Body of pancreas (tissue), 4 donors: ENCODE measurements around the gene AGXT2. TPM values are rescaled to one million over a fixed set of nuclear protein-coding genes. Genes with fewer than 3 reads are reported as not detected.
A peak's percentile ranks its signal among the peaks of the same experiment; 100 is the strongest.

Experiments
- ATAC-seq: fragments of 150-250 bp; one replicate; pipeline ENCODE4 v1.9.1; 2016
- DNase-seq, 4 donors: peaks; one replicate each; pipeline ENCODE4 v3.0.0-alpha.2; 2019
- H3K27ac ChIP-seq, 4 donors: fragments of 200-600 bp; sonication (generic); 1 replicate in 3 of 4; 2 replicates in 1 of 4; pipeline versions ENCODE4 v1.5.1 to v1.6.1; 2016 to 2019; ENCODE audit warnings: mild to moderate bottlenecking in 1 of 4, mixed read lengths in 1 of 4, moderate library complexity in 1 of 4
- H3K27me3 ChIP-seq, 2 donors: fragments of 200-600 bp; sonication (generic); one replicate each; pipeline ENCODE4 v1.6.0; 2016; ENCODE audit warnings: mild to moderate bottlenecking in 1 of 2
- H3K36me3 ChIP-seq, 2 donors: fragments of 200-600 bp; sonication (generic); replicated peaks in 1 of 2; 2 replicates each; pipeline ENCODE4 v1.5.1; 2016; ENCODE audit warnings: low read depth in 2 of 2; ENCODE audit not compliant: insufficient read depth in 1 of 2
- H3K4me1 ChIP-seq: fragments of 200-600 bp; sonication (generic); one replicate; pipeline ENCODE4 v1.6.0; 2016
- H3K4me3 ChIP-seq, 2 donors: fragments of 200-600 bp; sonication (generic); 1 replicate in 1 of 2; 2 replicates in 1 of 2; pipeline ENCODE4 v1.5.1; 2016 to 2019
- H3K9me3 ChIP-seq, 3 donors: fragments of 200-600 bp; sonication (generic); 1 replicate in 2 of 3; 2 replicates in 1 of 3; pipeline ENCODE4 v1.5.1; 2016
- POLR2A ChIP-seq, 3 donors: fragments of 450-650 bp; IDR thresholded peaks; one replicate each; pipeline ENCODE4 v1.6.1; 2016; ENCODE audit warnings: antibody characterized with exemption in 3 of 3, mild to moderate bottlenecking in 2 of 3
- WGBS, 2 donors: methylation state at CpG; one replicate each; pipeline ENCODE4 v1.1.5; 2017; 5-methylcytosine and 5-hydroxymethylcytosine counted together
- intact Hi-C: fragments of 100-400 bp; cut with DNase I; formaldehyde crosslinking; loops from one replicate; pipeline ENCODE4 v1.15.1; 2023
- total RNA-seq, 2 donors: library from RNA; depleted of rRNA; stranded (reverse); fragments of >200 nt; gene quantifications; one replicate each; pipeline ENCODE4 v1.1.0, GENCODE V29; 2016
- TF ChIP-seq, protein P1 (sequence below), 7 experiments: fragments of 450-650 bp in 4 of 7; fragments of 200-600 bp in 3 of 7; sonication (generic) in 3 of 7; IDR thresholded peaks; one replicate each; pipeline ENCODE4 v1.5.1; 2016 to 2019; ENCODE audit warnings: antibody characterized with exemption in 7 of 7

AGXT2 gene
- total RNA-seq, 2 donors from 2014 or later, result not detected

DNA sequence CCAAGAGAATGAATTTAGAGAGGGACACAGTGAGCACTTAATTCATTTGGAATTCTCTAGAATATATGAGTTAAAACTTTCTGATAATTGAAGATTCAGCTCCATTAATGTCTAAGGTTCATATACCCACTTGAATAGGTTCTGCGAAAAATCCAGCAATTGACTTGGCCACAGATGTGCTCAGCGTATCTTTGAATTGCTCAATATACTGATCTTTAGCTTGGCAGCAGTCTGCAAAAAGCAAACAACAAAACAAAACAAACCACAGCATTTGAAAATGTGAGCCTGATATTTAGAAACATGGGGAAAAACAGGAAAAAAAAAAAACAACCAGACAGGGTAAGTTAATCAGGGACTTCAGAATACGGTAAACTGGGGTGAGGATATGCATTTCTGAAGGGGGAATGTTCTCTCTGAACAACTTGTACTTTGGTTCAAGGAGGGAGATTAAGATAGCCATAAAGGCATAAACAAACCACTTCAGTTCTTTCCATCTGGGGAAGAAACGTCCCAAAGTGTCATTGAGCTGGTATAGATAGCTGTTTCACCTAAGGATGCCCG is 21.4 kb downstream of the AGXT2 start:
- peaks cover 20% of the 10 kb centered on the region for H3K4me1 ChIP-seq
- H3K9me3 ChIP-seq, result no peaks in the 10 kb centered on the region
- intact Hi-C loops, result no loop called here
- H3K27me3 ChIP-seq, result no peaks in the 10 kb centered on the region
- no peak overlapping the region for H3K4me3 ChIP-seq
- DNase-seq, result peak in 1 of 4 donors; percentile 7
- no peak overlapping the region for H3K27ac ChIP-seq
- no peaks in the 10 kb centered on the region for H3K36me3 ChIP-seq
- 18 to 23% methylated on average over 5 of the region's 5 CpGs for WGBS, 2 donors
- TF ChIP-seq, protein P1, sequence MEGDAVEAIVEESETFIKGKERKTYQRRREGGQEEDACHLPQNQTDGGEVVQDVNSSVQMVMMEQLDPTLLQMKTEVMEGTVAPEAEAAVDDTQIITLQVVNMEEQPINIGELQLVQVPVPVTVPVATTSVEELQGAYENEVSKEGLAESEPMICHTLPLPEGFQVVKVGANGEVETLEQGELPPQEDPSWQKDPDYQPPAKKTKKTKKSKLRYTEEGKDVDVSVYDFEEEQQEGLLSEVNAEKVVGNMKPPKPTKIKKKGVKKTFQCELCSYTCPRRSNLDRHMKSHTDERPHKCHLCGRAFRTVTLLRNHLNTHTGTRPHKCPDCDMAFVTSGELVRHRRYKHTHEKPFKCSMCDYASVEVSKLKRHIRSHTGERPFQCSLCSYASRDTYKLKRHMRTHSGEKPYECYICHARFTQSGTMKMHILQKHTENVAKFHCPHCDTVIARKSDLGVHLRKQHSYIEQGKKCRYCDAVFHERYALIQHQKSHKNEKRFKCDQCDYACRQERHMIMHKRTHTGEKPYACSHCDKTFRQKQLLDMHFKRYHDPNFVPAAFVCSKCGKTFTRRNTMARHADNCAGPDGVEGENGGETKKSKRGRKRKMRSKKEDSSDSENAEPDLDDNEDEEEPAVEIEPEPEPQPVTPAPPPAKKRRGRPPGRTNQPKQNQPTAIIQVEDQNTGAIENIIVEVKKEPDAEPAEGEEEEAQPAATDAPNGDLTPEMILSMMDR (IDR thresholded peaks at IDR 0.05), result no peak
- no peak for TF ChIP-seq POLR2A (IDR thresholded peaks at IDR 0.05)
- ATAC-seq, result peak; percentile 67

DNA sequence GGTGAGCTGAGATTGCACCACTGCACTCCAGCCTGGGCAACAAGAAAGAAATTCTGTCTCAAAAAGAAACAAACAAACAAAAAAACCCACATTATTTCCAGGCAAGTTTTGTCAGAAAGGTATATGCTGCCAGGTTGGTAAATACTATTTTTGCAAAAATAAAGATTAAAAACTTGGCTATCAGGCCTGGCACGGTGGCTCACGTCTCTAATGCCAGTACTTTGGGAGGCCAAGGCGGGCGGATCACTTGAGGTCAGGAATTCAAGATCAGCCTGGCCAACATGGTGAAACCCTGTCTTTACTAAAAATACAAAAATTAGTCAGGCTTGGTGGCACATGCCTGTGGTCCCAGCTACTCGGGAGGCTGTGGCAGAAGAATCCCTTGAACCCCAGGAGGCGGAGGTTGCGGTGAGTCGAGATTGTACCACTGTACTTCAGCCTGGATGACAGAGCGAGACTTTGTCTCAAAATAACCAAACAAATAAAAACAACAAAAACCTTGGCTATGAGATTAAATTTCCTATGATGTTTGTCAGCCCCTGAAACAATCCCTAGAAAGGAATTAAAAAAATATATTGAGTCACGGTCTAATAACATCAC is 22.7 kb downstream of the AGXT2 start:
- Histone ChIP-seq H3K9me3 (no peaks in the 10 kb centered on the region), H3K36me3 (no peaks in the 10 kb centered on the region), H3K4me1 (peaks cover 20% of the 10 kb centered on the region), H3K27ac (no peak overlapping the region), H3K27me3 (no peaks in the 10 kb centered on the region), H3K4me3 (no peak overlapping the region)
- WGBS, 2 donors, result 64 to 66% methylated on average over 10 of the region's 10 CpGs
- ATAC-seq (no peak), DNase-seq (peak in 2 of 4 donors; percentile 11 to 29)
- no peak for TF ChIP-seq POLR2A (IDR thresholded peaks at IDR 0.05)
- TF ChIP-seq, protein P1 (IDR thresholded peaks at IDR 0.05), result no peak
- intact Hi-C loops, result no loop called here

DNA sequence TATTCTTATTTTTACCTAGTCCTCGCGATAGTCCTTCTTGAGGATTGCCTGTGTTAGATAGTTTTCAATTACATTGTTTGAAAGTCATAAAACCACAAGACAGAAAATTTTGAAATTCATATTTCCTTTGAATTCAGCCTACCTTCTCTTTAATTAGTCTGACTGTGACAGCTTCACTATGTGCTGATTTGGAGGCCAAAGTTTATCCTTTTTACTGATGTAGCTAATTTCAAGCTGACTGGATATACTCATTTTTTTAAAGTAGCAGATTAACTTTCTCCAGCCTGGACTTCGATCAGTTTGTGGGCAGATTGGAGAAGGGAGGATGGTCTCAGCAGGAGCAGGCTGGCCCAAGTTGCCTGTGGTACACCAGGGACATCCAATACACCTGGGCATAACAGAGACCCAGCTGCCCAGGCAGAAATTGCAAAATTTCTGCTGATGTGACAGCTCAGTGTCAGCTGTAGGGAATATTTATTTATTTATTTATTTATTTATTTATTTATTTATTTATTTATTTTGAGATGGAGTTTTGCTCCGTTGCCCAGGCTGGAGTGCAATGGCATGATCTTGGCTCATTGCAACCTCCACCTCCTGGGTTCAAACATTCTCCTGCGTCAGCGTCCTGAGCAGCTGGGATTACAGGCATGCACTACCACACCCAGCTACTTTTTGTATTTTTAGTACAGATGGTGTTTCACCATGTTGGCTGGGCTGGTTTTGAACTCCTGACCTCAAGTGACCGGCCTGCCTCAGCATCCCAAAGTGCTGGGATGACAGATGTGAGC is 24.2 kb downstream of the AGXT2 start:
- TF ChIP-seq, protein P1 (IDR thresholded peaks at IDR 0.05), result no peak
- TF ChIP-seq POLR2A (IDR thresholded peaks at IDR 0.05), result no peak
- intact Hi-C loops, result no loop called here

DNA sequence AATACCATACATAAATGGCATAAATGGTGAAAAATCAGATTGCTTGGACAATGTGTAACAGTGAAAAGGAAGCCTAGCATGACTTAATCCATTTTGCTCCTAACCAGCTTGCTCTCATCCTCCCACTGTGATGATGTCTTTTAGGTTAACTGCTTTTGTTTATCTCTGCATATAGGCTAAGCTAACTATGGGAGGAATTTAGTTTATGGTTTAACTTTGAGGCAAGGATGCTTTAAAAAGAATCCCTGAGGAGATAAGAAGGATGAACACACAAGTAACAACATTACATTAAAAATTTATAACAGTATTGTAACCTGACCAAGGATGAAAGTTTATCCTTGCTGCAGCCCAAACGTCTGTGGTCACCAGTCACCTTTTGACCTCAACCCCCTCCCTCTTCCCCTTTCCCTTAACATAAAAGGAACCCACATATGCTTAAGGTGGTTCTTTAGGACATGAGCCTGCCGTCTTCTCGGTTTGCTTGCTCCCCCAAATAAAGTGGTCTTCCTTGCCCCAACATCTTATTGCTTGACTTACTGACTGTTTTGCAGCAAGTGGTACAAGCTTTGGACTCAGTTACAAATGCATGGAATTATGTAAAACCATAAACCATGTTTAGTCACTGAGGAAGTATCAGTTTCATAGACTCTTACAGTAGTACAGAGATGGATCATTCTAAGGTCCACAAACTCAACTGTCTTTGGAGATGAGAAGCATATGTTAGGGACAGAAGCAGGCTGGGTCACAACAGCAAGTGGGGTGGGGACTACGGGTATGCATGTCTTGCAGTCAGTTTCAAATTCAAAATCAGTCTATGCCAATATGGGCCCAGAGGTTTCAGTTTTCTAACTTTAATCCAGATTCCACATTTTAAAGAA is 31.3 kb downstream of the AGXT2 start:
- Histone ChIP-seq H3K27ac (no peak overlapping the region), H3K4me3 (no peak overlapping the region), H3K27me3 (no peaks in the 10 kb centered on the region), H3K4me1 (no peaks in the 10 kb centered on the region), H3K36me3 (no peaks in the 10 kb centered on the region), H3K9me3 (no peaks in the 10 kb centered on the region)
- TF ChIP-seq POLR2A (IDR thresholded peaks at IDR 0.05), result no peak
- TF ChIP-seq, protein P1 (IDR thresholded peaks at IDR 0.05), result no peak
- DNase-seq, result no peak
- intact Hi-C loops, result no loop called here
- 50 to 51% methylated on average over 4 of the region's 4 CpGs for WGBS, 2 donors
- no peak for ATAC-seq

More for the DNA sequence above, 24.2 kb downstream of the AGXT2 start:
- DNase-seq (no peak), ATAC-seq (no peak)
- no peaks in the 10 kb centered on the region for H3K9me3 ChIP-seq
- H3K27ac ChIP-seq, result no peak overlapping the region
- H3K4me3 ChIP-seq, result no peak overlapping the region
- no peaks in the 10 kb centered on the region for H3K36me3 ChIP-seq
- no peaks in the 10 kb centered on the region for H3K27me3 ChIP-seq
- 73 to 87% methylated on average over 7 of the region's 7 CpGs for whole genome bisulfite sequencing, 2 donors
- peaks cover 20% of the 10 kb centered on the region for H3K4me1 ChIP-seq
